Ovary (tissue), 3 donors: ENCODE measurements around the gene SELP.

Experiments used
- EP300 ChIP-seq: sonication (generic); formaldehyde crosslinking; IDR thresholded peaks from one replicate; pipeline ENCODE4 v1.6.1; 2017; ENCODE audit warnings: antibody characterized with exemption
- POLR2A ChIP-seq: fragments of 450-650 bp; IDR thresholded peaks from one replicate; pipeline ENCODE4 v1.6.1; 2017; ENCODE audit warnings: antibody characterized with exemption, mild to moderate bottlenecking, moderate library complexity
- TF ChIP-seq, protein P1 (sequence below), 3 donors: fragments of 450-650 bp in 2 of 3; fragments of 200-600 bp in 1 of 3; IDR thresholded peaks; one replicate each; pipeline versions ENCODE4 v1.5.1 to v1.8.0; 2016 to 2022; ENCODE audit warnings: antibody characterized with exemption in 3 of 3, mild to moderate bottlenecking in 1 of 3
- donor health status: DM: no; HTN: no; CAD: no.

DNA sequence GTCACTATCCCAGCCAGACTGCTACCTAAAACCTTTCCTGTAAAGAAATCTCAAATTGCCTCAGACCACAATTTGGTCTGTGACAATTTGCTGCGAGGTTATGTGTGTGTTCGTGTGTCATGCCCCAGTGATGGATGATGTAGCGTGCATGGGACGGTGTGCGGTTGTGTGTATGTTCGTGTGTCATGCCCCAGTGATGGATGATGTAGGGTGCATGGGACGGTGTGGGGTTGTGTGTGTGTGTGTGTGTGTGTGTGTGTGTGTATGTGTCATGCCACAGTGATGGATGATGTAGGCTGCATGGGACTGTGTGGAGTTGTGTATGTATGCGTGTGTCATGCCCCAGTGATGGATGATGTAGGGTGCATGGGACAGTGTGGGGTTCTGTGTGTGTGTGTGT is 9.4 kb downstream of the SELP start:
- TF ChIP-seq, protein P1, sequence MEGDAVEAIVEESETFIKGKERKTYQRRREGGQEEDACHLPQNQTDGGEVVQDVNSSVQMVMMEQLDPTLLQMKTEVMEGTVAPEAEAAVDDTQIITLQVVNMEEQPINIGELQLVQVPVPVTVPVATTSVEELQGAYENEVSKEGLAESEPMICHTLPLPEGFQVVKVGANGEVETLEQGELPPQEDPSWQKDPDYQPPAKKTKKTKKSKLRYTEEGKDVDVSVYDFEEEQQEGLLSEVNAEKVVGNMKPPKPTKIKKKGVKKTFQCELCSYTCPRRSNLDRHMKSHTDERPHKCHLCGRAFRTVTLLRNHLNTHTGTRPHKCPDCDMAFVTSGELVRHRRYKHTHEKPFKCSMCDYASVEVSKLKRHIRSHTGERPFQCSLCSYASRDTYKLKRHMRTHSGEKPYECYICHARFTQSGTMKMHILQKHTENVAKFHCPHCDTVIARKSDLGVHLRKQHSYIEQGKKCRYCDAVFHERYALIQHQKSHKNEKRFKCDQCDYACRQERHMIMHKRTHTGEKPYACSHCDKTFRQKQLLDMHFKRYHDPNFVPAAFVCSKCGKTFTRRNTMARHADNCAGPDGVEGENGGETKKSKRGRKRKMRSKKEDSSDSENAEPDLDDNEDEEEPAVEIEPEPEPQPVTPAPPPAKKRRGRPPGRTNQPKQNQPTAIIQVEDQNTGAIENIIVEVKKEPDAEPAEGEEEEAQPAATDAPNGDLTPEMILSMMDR (IDR thresholded peaks at IDR 0.05) = no peak
- TF ChIP-seq POLR2A (no peak), EP300 (no peak)
